T47D (cell line): ENCODE data around the gene ZDHHC18.

Experiments
- DNase-seq, 2 experiments: peaks; one replicate each; pipeline versions ENCODE4 v3.0.0 to v3.0.0-alpha.2; 2011 to 2012; ENCODE audit warnings: low read depth in 1 of 2, low spot score in 1 of 2
- JUND ChIP-seq: IDR thresholded peaks from 2 replicates; pipeline ENCODE4 v1.6.1; 2012; ENCODE audit warnings: low read depth
- in situ Hi-C: cut with HindIII; loops from 2 replicates; pipeline ENCODE4 v1.10.0; 2016; ENCODE audit warnings: low sequenced_read_pairs, low pct_unique_long_range_greater_than_20kb

Gene ZDHHC18

GRCh38 chr1:26887125-26887524 is 60.6 kb downstream of the ZDHHC18 start:
- no peak for TF ChIP-seq JUND
- in situ Hi-C loops: no loop called here
- peak; percentile 24 to 46 for DNase-seq

GRCh38 chr1:26888231-26888630 is 61.7 kb downstream of the ZDHHC18 start:
- DNase-seq: no peak
- in situ Hi-C loops: no loop called here
- TF ChIP-seq JUND: no peak

- peak; percentile 64 to 72 for DNase-seq
- in situ Hi-C loops: no loop called here
- TF ChIP-seq JUND: no peak
Observed at GRCh38 chr1:26889551-26890466, 63.3 kb downstream of the ZDHHC18 start, which contains the start of gene GPN2. Gene GPN2, minus strand, starts transcription at chr1:26890283. Its CDS starts 187 bp downstream, at chr1:26890096.

GRCh38 chr1:26890467-26890796 is 63.9 kb downstream of the ZDHHC18 start:
- no peak for DNase-seq

GRCh38 chr1:26894263-26894662 is 67.8 kb downstream of the ZDHHC18 start:
- TF ChIP-seq JUND: no peak
- no peak for DNase-seq
- in situ Hi-C loops: no loop called here

More at GRCh38 chr1:26890467-26890796, 63.9 kb downstream of the ZDHHC18 start:
- in situ Hi-C loops: no loop called here
- no peak for TF ChIP-seq JUND

- in situ Hi-C loops: no loop called here
- TF ChIP-seq JUND: no peak
- DNase-seq: no peak
Observed at GRCh38 chr1:26897351-26897750, 70.9 kb downstream of the ZDHHC18 start.

GRCh38 chr1:26900001-26900814 is 73.7 kb downstream of the ZDHHC18 start, which contains the start of gene GPATCH3:
Gene GPATCH3, minus strand, starts transcription at chr1:26900467. Its CDS starts 25 bp downstream, at chr1:26900442.
- DNase-seq: peak; percentile 57 to 93
- in situ Hi-C loops: no loop called here
- no peak for TF ChIP-seq JUND

GRCh38 chr1:26900815-26901511 is 74.5 kb downstream of the ZDHHC18 start:
- in situ Hi-C loops: no loop called here
- no peak for DNase-seq
- no peak for TF ChIP-seq JUND
